ENCODE results near the gene MS4A5. TPM values are rescaled to one million over a fixed set of nuclear protein-coding genes. Genes with fewer than 3 reads are reported as not detected.

MS4A5 gene
- total RNA-seq, 4 donors from 2014 or later, result not detected

DNA sequence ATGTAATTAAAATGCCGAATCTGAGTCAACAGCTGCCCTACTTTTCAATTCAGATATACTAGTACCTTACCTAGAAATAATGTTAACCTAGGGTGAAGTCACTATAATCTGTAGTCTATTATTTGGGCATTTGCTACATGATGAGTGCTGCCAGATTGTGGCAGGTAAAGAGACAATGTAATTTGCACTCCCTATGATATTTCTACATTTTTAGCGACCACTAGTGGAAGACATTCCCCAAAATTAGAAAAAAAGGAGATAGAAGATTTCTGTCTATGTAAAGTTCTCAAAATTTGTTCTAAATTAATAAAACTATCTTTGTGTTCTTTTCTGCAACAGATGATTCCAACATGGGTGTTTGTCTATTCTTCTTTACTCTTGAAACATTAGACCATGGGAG, 40.4 kb downstream of the MS4A5 start:
- Histone ChIP-seq H3K4me3 (no peak overlapping the region), H3K4me1 (no peaks in the 10 kb centered on the region), H3K36me3 (no peaks in the 10 kb centered on the region), H3K9me3 (no peaks in the 10 kb centered on the region), H3K27me3 (no peaks in the 10 kb centered on the region), H3K27ac (no peak overlapping the region)
- TF ChIP-seq, protein P1, sequence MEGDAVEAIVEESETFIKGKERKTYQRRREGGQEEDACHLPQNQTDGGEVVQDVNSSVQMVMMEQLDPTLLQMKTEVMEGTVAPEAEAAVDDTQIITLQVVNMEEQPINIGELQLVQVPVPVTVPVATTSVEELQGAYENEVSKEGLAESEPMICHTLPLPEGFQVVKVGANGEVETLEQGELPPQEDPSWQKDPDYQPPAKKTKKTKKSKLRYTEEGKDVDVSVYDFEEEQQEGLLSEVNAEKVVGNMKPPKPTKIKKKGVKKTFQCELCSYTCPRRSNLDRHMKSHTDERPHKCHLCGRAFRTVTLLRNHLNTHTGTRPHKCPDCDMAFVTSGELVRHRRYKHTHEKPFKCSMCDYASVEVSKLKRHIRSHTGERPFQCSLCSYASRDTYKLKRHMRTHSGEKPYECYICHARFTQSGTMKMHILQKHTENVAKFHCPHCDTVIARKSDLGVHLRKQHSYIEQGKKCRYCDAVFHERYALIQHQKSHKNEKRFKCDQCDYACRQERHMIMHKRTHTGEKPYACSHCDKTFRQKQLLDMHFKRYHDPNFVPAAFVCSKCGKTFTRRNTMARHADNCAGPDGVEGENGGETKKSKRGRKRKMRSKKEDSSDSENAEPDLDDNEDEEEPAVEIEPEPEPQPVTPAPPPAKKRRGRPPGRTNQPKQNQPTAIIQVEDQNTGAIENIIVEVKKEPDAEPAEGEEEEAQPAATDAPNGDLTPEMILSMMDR (IDR thresholded peaks at IDR 0.05), result no peak
- TF ChIP-seq POLR2A (IDR thresholded peaks at IDR 0.05), result no peak
- no peak for DNase-seq

DNA sequence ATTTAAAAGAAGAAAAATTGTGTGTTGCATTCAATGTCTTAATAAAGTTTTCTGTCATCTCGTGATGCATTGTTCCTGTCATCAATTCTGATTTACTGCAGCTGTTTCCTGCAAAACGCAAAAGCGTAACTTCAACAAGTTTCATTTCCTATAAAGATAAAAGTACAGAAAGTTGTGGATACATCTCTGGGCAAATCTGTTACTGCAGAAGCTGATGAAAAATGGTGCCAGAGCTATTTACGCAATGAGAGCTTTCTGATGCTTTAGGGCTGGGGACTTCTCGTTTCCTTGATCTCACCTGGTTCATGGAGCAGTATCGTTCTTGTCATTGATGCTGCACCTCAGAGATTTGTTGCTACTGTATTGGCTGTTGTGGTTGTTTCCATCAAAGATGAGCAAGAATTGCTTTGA, 47.7 kb downstream of the MS4A5 start:
- Histone ChIP-seq H3K4me3 (no peak overlapping the region), H3K9me3 (no peaks in the 10 kb centered on the region), H3K4me1 (no peaks in the 10 kb centered on the region), H3K36me3 (no peaks in the 10 kb centered on the region), H3K27ac (peak overlapping the region in 1 of 4 donors; percentile 28), H3K27me3 (no peaks in the 10 kb centered on the region)
- peak in 2 of 3 donors; percentile 30 to 50 for DNase-seq
- TF ChIP-seq, protein P1 (IDR thresholded peaks at IDR 0.05), result no peak

DNA sequence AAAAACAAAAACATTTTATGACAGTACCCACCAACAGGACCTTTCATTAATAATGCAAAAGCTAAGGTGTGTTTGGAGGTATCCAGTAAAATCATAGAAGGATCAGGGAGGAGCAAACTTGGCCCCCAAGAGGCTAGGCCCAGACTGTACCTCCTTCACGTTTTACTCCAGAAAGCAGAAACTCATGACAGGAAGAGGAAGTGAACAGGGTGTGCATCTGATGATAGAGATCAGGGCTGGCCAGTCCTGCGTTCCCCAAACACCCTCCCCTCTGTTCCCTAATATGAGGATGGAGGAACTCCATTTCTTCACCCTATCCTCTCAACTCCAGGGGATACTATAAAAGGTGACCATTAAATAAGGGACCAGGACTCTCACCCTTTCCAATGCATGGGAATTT, 53.0 kb downstream of the MS4A5 start:
- Histone ChIP-seq H3K4me1 (no peaks in the 10 kb centered on the region), H3K27me3 (no peaks in the 10 kb centered on the region), H3K27ac (no peak overlapping the region), H3K9me3 (no peaks in the 10 kb centered on the region), H3K4me3 (no peak overlapping the region), H3K36me3 (no peaks in the 10 kb centered on the region)
- peak in 2 of 3 donors; percentile 39 to 49 for DNase-seq
- TF ChIP-seq, protein P1 (IDR thresholded peaks at IDR 0.05), result no peak
- TF ChIP-seq POLR2A (IDR thresholded peaks at IDR 0.05), result no peak

DNA sequence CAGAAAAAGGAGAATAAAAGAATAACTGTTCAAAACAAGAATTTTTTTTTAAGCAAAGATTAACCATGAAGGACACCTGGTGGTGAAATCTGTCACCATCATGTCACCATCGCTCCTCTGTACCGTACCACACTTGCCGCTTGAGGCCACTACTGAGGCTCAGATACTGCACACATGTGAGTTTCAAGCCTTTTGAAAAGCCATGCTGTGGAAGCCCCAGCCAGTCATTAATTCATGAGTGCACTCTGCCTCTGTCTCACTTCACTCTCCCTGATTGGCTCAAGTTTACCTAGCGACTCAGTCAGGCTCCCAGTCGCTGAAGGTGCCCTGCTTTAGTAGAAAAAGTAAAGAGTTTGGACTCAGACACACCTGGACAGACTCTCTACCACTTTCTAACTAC, 56.6 kb downstream of the MS4A5 start:
- no peak overlapping the region for H3K27ac ChIP-seq
- H3K9me3 ChIP-seq, result no peaks in the 10 kb centered on the region
- peak in 2 of 3 donors; percentile 65 to 78 for DNase-seq
- H3K27me3 ChIP-seq, result no peaks in the 10 kb centered on the region
- TF ChIP-seq, protein P1 (IDR thresholded peaks at IDR 0.05), result peak; percentile 59 to 73 (median 66)
- no peak for TF ChIP-seq POLR2A (IDR thresholded peaks at IDR 0.05)
- no peaks in the 10 kb centered on the region for H3K4me1 ChIP-seq
- H3K36me3 ChIP-seq, result no peaks in the 10 kb centered on the region
- no peak overlapping the region for H3K4me3 ChIP-seq

DNA sequence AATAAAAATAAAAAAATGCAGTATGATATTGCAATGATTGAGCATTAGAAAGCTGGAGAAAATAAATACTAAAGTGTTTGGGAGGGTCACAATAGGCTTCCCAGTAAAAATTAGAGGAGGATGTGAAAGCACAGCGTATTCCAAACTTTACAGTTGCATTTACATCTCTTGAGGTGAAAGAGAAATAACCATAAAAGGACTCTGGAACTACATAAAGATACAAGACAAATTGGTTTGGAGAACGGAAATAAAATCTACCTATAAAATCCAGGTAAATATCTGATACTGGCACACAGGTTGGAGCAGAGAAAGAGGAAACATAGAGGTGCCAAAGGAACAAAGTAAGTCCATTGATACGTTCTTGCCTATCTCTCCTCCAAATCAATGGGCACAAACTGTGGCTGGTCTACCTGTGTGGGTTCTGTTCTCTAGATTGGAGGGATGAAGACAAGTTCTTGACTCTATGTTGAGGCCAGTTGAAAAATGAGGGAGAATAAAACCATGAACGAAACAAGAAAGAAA, 63.2 kb downstream of the MS4A5 start, which contains the start of gene MS4A12:
MS4A12 (plus strand) TSS at position 291 of the 522 bp plus-strand sequence. CDS start 4,541 bp downstream, outside the sequence.
- no peaks in the 10 kb centered on the region for H3K4me1 ChIP-seq
- TF ChIP-seq POLR2A (IDR thresholded peaks at IDR 0.05), result no peak
- H3K27me3 ChIP-seq, result no peaks in the 10 kb centered on the region
- no peaks in the 10 kb centered on the region for H3K36me3 ChIP-seq
- no peak within 1 kb of the TSS for H3K27ac ChIP-seq
- DNase-seq, result no peak
- no peak within 1 kb of the TSS for H3K4me3 ChIP-seq
- H3K9me3 ChIP-seq, result no peaks in the 10 kb centered on the region

DNA sequence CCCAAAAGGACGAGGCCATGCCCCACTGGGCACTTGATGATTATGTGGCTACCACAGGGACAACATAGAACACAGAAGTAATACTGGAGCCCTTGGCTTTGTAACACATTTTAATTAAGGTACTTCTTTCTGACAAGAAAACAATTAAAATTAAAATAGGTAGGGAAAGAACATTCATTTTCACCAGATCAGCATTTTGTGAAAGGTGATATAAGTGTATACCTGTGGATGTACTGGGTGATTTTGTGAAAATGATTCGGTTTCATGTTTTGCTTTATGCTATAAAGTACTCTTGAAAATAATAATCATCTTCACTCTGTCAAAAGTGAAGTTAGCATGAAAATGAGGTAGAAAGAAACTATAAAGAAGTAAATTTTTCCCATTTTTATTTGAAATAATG, 64.1 kb downstream of the MS4A5 start:
- no peak overlapping the region for H3K4me3 ChIP-seq
- H3K36me3 ChIP-seq, result no peaks in the 10 kb centered on the region
- no peaks in the 10 kb centered on the region for H3K27me3 ChIP-seq
- no peak for DNase-seq
- no peaks in the 10 kb centered on the region for H3K9me3 ChIP-seq
- no peak for TF ChIP-seq POLR2A (IDR thresholded peaks at IDR 0.05)
- TF ChIP-seq, protein P1 (IDR thresholded peaks at IDR 0.05), result no peak
- no peaks in the 10 kb centered on the region for H3K4me1 ChIP-seq
- H3K27ac ChIP-seq, result no peak overlapping the region

Other genes with a start within 250 kb of the MS4A5 start
- gene MS4A6A, start 246.5 kb upstream of the MS4A5 start, total RNA-seq, result 10 to 100 TPM in 3 of 4 donors, 1 to 10 TPM in 1; 7.4 to 66.0 (median 33.5) TPM
- 10 to 100 TPM in 2 of 4 donors, 1 to 10 TPM in 2; 2.6 to 13.1 (median 9.3) TPM for gene MS4A4E, start 186.4 kb upstream of the MS4A5 start, total RNA-seq
- 10 to 100 TPM in 1 of 4 donors, 1 to 10 TPM in 3; 2.8 to 17.0 (median 4.4) TPM for gene MS4A4A, start 148.9 kb upstream of the MS4A5 start, total RNA-seq
- gene MS4A6E, start 102.3 kb upstream of the MS4A5 start, total RNA-seq, result not detected
- 10 to 100 TPM in 2 of 4 donors, 1 to 10 TPM in 2; 5.0 to 52.0 (median 14.9) TPM for gene MS4A7, start 51.0 kb upstream of the MS4A5 start, total RNA-seq
- gene MS4A14, start 33.1 kb upstream of the MS4A5 start, total RNA-seq, result 10 to 100 TPM in 1 of 4 donors, 1 to 10 TPM in 1, under 1 TPM in 2; 0.57 to 15.7 (median 2.7) TPM
- 100 to 1,000 TPM in 1 of 4 donors, 10 to 100 TPM in 1, 1 to 10 TPM in 1, not detected in 1; 3.2 to 260 (median 18.5) TPM for gene MS4A1, start 26.3 kb downstream of the MS4A5 start, total RNA-seq
- not detected for gene MS4A12, start 63.2 kb downstream of the MS4A5 start, total RNA-seq
- not detected for gene MS4A13, start 85.8 kb downstream of the MS4A5 start, total RNA-seq